Middle frontal gyrus (tissue), 1 donor: ENCODE results near the gene DPEP2NB.
"Not testable (repeated sequence)": the region's sequence is repeated elsewhere in the genome, so short reads cannot be mapped to it uniquely, and the experiment has no call there.

Experiments used
- DNase-seq: peaks from one replicate; pipeline ENCODE4 v3.0.0-alpha.2; 2015; ENCODE audit warnings: low spot score; ENCODE audit errors: extremely low spot score

DPEP2NB gene

GRCh38 chr16:68013440-68013839 is 2.3 kb downstream of the DPEP2NB start:
- no peak for DNase-seq

- DNase-seq: not testable (repeated sequence)
These were observed 5.8 kb downstream of the DPEP2NB start for GRCh38 chr16:68009872-68010271.

GRCh38 chr16:68009157-68009735 is 6.5 kb downstream of the DPEP2NB start:
- no peak for DNase-seq

- no peak for DNase-seq
These were observed 9.9 kb downstream of the DPEP2NB start for GRCh38 chr16:68005786-68006286.

GRCh38 chr16:68005211-68005610 is 10.5 kb downstream of the DPEP2NB start:
- DNase-seq: no peak

- no peak for DNase-seq
These were observed 12.7 kb downstream of the DPEP2NB start for GRCh38 chr16:68003031-68003430.

- DNase-seq: no peak
These were observed 15.3 kb downstream of the DPEP2NB start for GRCh38 chr16:68000450-68000849.

GRCh38 chr16:67999985-68000384 is 15.7 kb downstream of the DPEP2NB start:
- DNase-seq: no peak

- not testable (repeated sequence) for DNase-seq
These were observed 16.7 kb downstream of the DPEP2NB start, which contains the start of gene DPEP2 for GRCh38 chr16:67998779-67999688. DPEP2 (minus strand) TSS chr16:67999484; CDS start chr16:67993212, 6,272 bp downstream.

- DNase-seq: not testable (repeated sequence)
These were observed 17.4 kb downstream of the DPEP2NB start for GRCh38 chr16:67998231-67998778.

- no peak for DNase-seq
These were observed 19.0 kb downstream of the DPEP2NB start for GRCh38 chr16:67996666-67997065.

GRCh38 chr16:67995423-67995822 is 20.3 kb downstream of the DPEP2NB start:
- DNase-seq: no peak

- DNase-seq: not testable (repeated sequence)
These were observed 21.7 kb downstream of the DPEP2NB start for GRCh38 chr16:67994040-67994408.

GRCh38 chr16:67993207-67994039 is 22.3 kb downstream of the DPEP2NB start:
- no peak for DNase-seq

GRCh38 chr16:67992661-67993206 is 23.0 kb downstream of the DPEP2NB start:
- DNase-seq: no peak

GRCh38 chr16:67990018-67990386 is 25.7 kb downstream of the DPEP2NB start:
- DNase-seq: no peak

- no peak for DNase-seq
These were observed 26.2 kb downstream of the DPEP2NB start for GRCh38 chr16:67989322-67990017.

- no peak for DNase-seq
These were observed 27.0 kb downstream of the DPEP2NB start for GRCh38 chr16:67988675-67989074.

- DNase-seq: no peak
These were observed 28.1 kb downstream of the DPEP2NB start for GRCh38 chr16:67987460-67988160.

GRCh38 chr16:67986949-67987348 is 28.8 kb downstream of the DPEP2NB start:
- no peak for DNase-seq
